MCF 10A (cell line): ENCODE measurements around the gene XYLT2. TPM values are rescaled to one million over a fixed set of nuclear protein-coding genes. Genes with fewer than 3 reads are reported as not detected.

Source experiments
- BruUV-seq: library from RNA; stranded (reverse); fragments of 400-500 nt; replicated peaks from 2 replicates; lab custom pipeline; 2021; lab: Mats Ljungman, UMichigan
- CTCF ChIA-PET: fragments of 300-600 bp; sonication (Branson Sonifier 250); formaldehyde crosslinking; extraction: SDS; loops from one replicate; lab custom pipeline; 2021; ENCODE audit warnings: antibody characterized with exemption, inconsistent platforms; lab: Yijun Ruan, JAX
- POLR2A ChIA-PET: fragments of 300-600, 350-650 bp; sonication (Branson Sonifier 250); formaldehyde crosslinking; extraction: SDS; loops from one replicate; lab custom pipeline; 2020; ENCODE audit warnings: antibody characterized with exemption, inconsistent platforms; lab: Yijun Ruan, JAX
- DNase-seq: peaks from one replicate; pipeline ENCODE4 v3.0.0-alpha.2; 2018; ENCODE audit not compliant: unreplicated experiment
- H3K27ac Mint-ChIP-seq: one replicate; pipeline ENCODE4 v1.8.0; 2022; ENCODE audit warnings: mild to moderate bottlenecking, low read depth, mixed read lengths; ENCODE audit not compliant: unreplicated experiment
- H3K27me3 Mint-ChIP-seq: one replicate; pipeline ENCODE4 v1.8.0; 2022; ENCODE audit warnings: mixed read lengths; ENCODE audit not compliant: insufficient read depth, unreplicated experiment
- H3K36me3 Mint-ChIP-seq: one replicate; pipeline ENCODE4 v1.8.0; 2022; ENCODE audit warnings: mild to moderate bottlenecking, moderate library complexity, mixed read lengths; ENCODE audit not compliant: insufficient read depth, unreplicated experiment
- H3K4me1 Mint-ChIP-seq: one replicate; pipeline ENCODE4 v1.8.0; 2022; ENCODE audit warnings: mixed read lengths; ENCODE audit not compliant: insufficient read depth, unreplicated experiment
- H3K4me3 Mint-ChIP-seq: one replicate; pipeline ENCODE4 v1.8.0; 2022; ENCODE audit warnings: mild to moderate bottlenecking, moderate library complexity, mixed read lengths; ENCODE audit not compliant: unreplicated experiment
- H3K9me3 Mint-ChIP-seq: one replicate; pipeline ENCODE4 v1.8.0; 2022; ENCODE audit warnings: mixed read lengths; ENCODE audit not compliant: unreplicated experiment
- CTCF ChIP-seq: fragments of 200-600 bp; IDR thresholded peaks from one replicate; pipeline ENCODE4 v1.8.0; 2022; ENCODE audit warnings: antibody characterized with exemption, mild to moderate bottlenecking; ENCODE audit not compliant: unreplicated experiment
- intact Hi-C: fragments of 100-400 bp; cut with micrococcal nuclease; formaldehyde crosslinking; loops from 2 replicates; pipeline ENCODE4 v1.14.1; 2022
- total RNA-seq: library from RNA; stranded (reverse); gene quantifications from 2 replicates; pipeline ENCODE4 v1.2.3, GENCODE V29; 2022

XYLT2 gene
- total RNA-seq, 1 experiment from 2014 or later: 9.6 TPM

- intact Hi-C loops: no loop called here
- CTCF ChIA-PET: interaction anchor here (0.6 to 5.1 kb wide), 4 partner anchors 12 to 224 kb away, joined by 3 to 46 read pairs (median 30); partner anchors contain the start of gene RSAD1
- peak; percentile 14 for DNase-seq
- BruUV-seq: no TSS peak
- H3K27ac Mint-ChIP-seq: peak overlapping the region; percentile 78
- no peaks in the 10 kb centered on the region for H3K27me3 Mint-ChIP-seq
- H3K9me3 Mint-ChIP-seq: no peaks in the 10 kb centered on the region
- TF ChIP-seq CTCF: no peak
- H3K4me3 Mint-ChIP-seq: peak overlapping the region; percentile 96
- POLR2A ChIA-PET: interaction anchor here (0.8 to 5.1 kb wide), 5 partner anchors 9 to 85 kb away, joined by 3 to 75 read pairs (median 4); partner anchors contain the start of gene ACSF2
- peaks cover 20% of the 10 kb centered on the region for H3K4me1 Mint-ChIP-seq
- H3K36me3 Mint-ChIP-seq: peaks cover 57% of the 10 kb centered on the region
These were observed 48.8 kb downstream of the XYLT2 start for GRCh38 chr17:50394711-50395110.

GRCh38 chr17:50396261-50397110 is 50.6 kb downstream of the XYLT2 start:
- H3K27me3 Mint-ChIP-seq: no peaks in the 10 kb centered on the region
- intact Hi-C loops: loop anchor here (1.0 kb wide), 2 partner anchors 83 to 196 kb away; no protein-coding TSS in a partner anchor
- H3K9me3 Mint-ChIP-seq: no peaks in the 10 kb centered on the region
- CTCF ChIA-PET: interaction anchor here (0.6 to 5.1 kb wide), 40 partner anchors 7 to 551 kb away, joined by 3 to 46 read pairs (median 5); partner anchors contain the start of genes ACSF2, EME1, MRPL27 and RSAD1
- POLR2A ChIA-PET: interaction anchor here (0.6 to 5.1 kb wide), 34 partner anchors 9 to 1050 kb away, joined by 3 to 75 read pairs (median 4); partner anchors contain the start of genes ACSF2, ANKRD40, EME1 and MRPL27
- H3K4me3 Mint-ChIP-seq: peak overlapping the region; percentile 96
- peaks cover 39% of the 10 kb centered on the region for H3K36me3 Mint-ChIP-seq
- peak; percentile 78 for DNase-seq
- no peak for TF ChIP-seq CTCF
- peaks cover 20% of the 10 kb centered on the region for H3K4me1 Mint-ChIP-seq
- BruUV-seq: TSS peak; percentile 83
- H3K27ac Mint-ChIP-seq: peak overlapping the region; percentile 90

- Mint-ChIP-seq H3K27ac (peak within 1 kb of the TSS; percentile 90), H3K4me3 (peak within 1 kb of the TSS; percentile 96), H3K9me3 (no peaks in the 10 kb centered on the region), H3K36me3 (peaks cover 31% of the 10 kb centered on the region), H3K27me3 (no peaks in the 10 kb centered on the region), H3K4me1 (peaks cover 20% of the 10 kb centered on the region)
- intact Hi-C loops: loop anchor here (1.0 kb wide), 1 partner anchor 197 kb away; no protein-coding TSS in a partner anchor
- CTCF ChIA-PET: interaction anchor here (0.6 to 5.1 kb wide), 44 partner anchors 8 to 550 kb away, joined by 3 to 46 read pairs (median 5); partner anchors contain the start of genes ACSF2, EME1, MRPL27 and RSAD1
- DNase-seq: peak; percentile 82
- TSS peak; percentile 45 for BruUV-seq
- POLR2A ChIA-PET: interaction anchor here (0.5 to 5.1 kb wide), 32 partner anchors 9 to 311 kb away, joined by 3 to 75 read pairs (median 6); partner anchors contain the start of genes ACSF2, ANKRD40, EME1 and MRPL27
- TF ChIP-seq CTCF: peak; percentile 96
These were observed 51.4 kb downstream of the XYLT2 start, which contains the start of gene LRRC59 for GRCh38 chr17:50397111-50397918. Gene LRRC59 (minus strand): TSS chr17:50397523. CDS start chr17:50397317, 206 bp downstream.
